MM.1S (cell line): ENCODE results near the gene DCAF11.

Experiments used
- CTCF ChIP-seq: fragments of 300-600 bp; sonication (generic); IDR thresholded peaks from 2 replicates; pipeline ENCODE4 v1.5.1; 2016; ENCODE audit warnings: antibody characterized with exemption, low read length, mixed read lengths
- EZH2 ChIP-seq: fragments of 300-600 bp; sonication (generic); optimal IDR thresholded peaks from 2 replicates; pipeline ENCODE3; 2017; ENCODE audit warnings: low read depth, mild to moderate bottlenecking, antibody characterized with exemption, low read length, mixed read lengths

GRCh38 chr14:24075485-24076301 lies 38.9 kb upstream of the DCAF11 start:
- TF ChIP-seq EZH2: no peak
- no peak for TF ChIP-seq CTCF
